ENCODE measurements around the gene ZNF668. TPM values are rescaled to one million over a fixed set of nuclear protein-coding genes. Genes with fewer than 3 reads are reported as not detected.

ZNF668 gene
- total and polyA plus RNA-seq, 2 of the 13 experiments (the other 11 are each of a cell fraction or from before 2014, with no cell fraction given), result 3.8 to 9.8 TPM

DNA sequence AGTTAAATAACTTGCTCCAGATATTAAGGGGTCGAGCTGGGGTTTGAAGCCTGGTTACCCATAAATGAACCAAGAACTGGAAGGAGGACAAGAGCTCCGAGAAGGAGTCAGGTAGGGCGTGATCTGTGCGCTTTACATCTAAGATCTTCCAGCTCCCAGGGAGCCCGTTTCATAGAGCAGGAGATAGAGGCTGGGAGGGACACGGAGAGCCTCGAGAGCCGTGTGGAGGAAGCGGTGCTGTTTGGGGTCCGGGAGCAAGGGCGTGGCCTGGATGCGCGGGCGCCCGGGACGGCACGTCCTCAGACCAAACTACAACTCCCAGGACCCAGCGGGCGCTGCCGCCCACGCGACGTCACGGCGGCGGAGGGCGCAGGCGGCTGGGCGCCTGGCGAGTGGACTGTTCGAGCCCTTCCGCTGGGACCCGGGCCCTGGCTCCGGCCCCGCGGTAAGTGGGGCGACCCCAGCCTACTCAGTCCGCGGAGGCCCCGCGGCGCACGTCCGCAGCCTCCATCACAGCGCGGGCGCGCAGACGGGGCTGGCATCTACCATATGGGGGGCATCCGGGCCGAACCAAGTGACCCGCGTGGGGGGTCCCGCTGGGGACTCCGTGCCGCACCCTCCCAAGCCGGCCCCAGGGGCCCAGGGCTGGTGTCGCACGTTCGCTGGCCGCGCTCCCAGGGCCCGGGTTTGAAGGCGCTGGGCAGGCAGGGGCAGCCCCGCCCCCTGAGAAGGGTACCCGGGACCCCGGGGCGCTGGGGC lies 34.2 kb upstream of the ZNF668 start, which contains the start of gene BCKDK (continued):
- TF ChIP-seq ADNP (CRISPR knock-in tag; IDR thresholded peaks at IDR 0.05), result no peak
- no peak for TF ChIP-seq LBX2 (CRISPR knock-in tag; IDR thresholded peaks at IDR 0.05; ENCODE audit: borderline replicate concordance)
- peak; percentile 86; the same call in 1 of the 2 replicates for TF ChIP-seq FOXC1 (CRISPR knock-in tag; IDR thresholded peaks at IDR 0.05; ENCODE audit: borderline replicate concordance)
- peak; percentile 93; the same call in 1 of the 2 replicates for TF ChIP-seq YEATS4 (CRISPR knock-in tag; IDR thresholded peaks at IDR 0.05; ENCODE audit: borderline replicate concordance)
- TF ChIP-seq, protein P1, sequence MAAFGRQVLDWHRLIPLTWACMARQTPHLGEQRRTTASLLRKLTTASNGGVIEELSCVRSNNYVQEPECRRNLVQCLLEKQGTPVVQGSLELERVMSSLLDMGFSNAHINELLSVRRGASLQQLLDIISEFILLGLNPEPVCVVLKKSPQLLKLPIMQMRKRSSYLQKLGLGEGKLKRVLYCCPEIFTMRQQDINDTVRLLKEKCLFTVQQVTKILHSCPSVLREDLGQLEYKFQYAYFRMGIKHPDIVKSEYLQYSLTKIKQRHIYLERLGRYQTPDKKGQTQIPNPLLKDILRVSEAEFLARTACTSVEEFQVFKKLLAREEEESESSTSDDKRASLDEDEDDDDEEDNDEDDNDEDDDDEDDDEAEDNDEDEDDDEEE (CRISPR knock-in tag; IDR thresholded peaks at IDR 0.05), result peak; percentile 99
- peak; percentile 71 for TF ChIP-seq TAF1 (CRISPR knock-in tag; IDR thresholded peaks at IDR 0.05)
- TF ChIP-seq RELA (CRISPR knock-in tag; IDR thresholded peaks at IDR 0.05), result 0 out of 2 replicates have a peak, but pooled peaks have one; percentile 74
- TF ChIP-seq HMGA1 (CRISPR knock-in tag; conservative IDR thresholded peaks at IDR 0.05), result no peak
- TF ChIP-seq UBTF (CRISPR knock-in tag; IDR thresholded peaks at IDR 0.05), result peak; percentile 32; the same call in 1 of the 2 replicates
- TF ChIP-seq THAP9 (CRISPR knock-in tag; IDR thresholded peaks at IDR 0.05; ENCODE audit: borderline replicate concordance), result 0 out of 2 replicates have a peak, but pooled peaks have one; percentile 50
- peak; percentile 40; the same call in 1 of the 2 replicates for TF ChIP-seq PRDM15 (CRISPR knock-in tag; IDR thresholded peaks at IDR 0.05)
- TF ChIP-seq TBX2 (CRISPR knock-in tag; IDR thresholded peaks at IDR 0.05; ENCODE audit: borderline replicate concordance), result peak; percentile 77; the same call in 1 of the 2 replicates
- TF ChIP-seq GPN1 (CRISPR knock-in tag; IDR thresholded peaks at IDR 0.05; ENCODE audit: borderline replicate concordance), result peak; percentile 84
- TF ChIP-seq FOXA3 (CRISPR knock-in tag; IDR thresholded peaks at IDR 0.05), result peak; percentile 37; the same call in 1 of the 2 replicates
- TF ChIP-seq PHF5A (CRISPR knock-in tag; IDR thresholded peaks at IDR 0.05; ENCODE audit: low read depth, unreplicated experiment), result no peak
- peak; percentile 65 for TF ChIP-seq HDAC2 (CRISPR knock-in tag; IDR thresholded peaks at IDR 0.05)
- peak; percentile 68 for TF ChIP-seq KAT8 (CRISPR knock-in tag; IDR thresholded peaks at IDR 0.05)

Measured in HepG2 (cell line).